K562 (cell line): Measurements from ENCODE around the gene HOXA5. TPM values are rescaled to one million over a fixed set of nuclear protein-coding genes. Genes with fewer than 3 reads are reported as not detected.

Experiments
- KDM5B ChIP-seq: fragments of 200-600 bp; sonication (generic); IDR thresholded peaks from 2 replicates; pipeline ENCODE4 v1.6.1; 2012; ENCODE audit warnings: low read depth, mild to moderate bottlenecking, moderate library complexity, low read length, control low read depth, inconsistent platforms; ENCODE audit not compliant: insufficient replicate concordance
- RCOR1 ChIP-seq, 2 experiments: IDR thresholded peaks; 2 replicates each; pipeline ENCODE4 v1.6.1; 2012; ENCODE audit warnings: low read depth in 2 of 2, low read length in 2 of 2, borderline replicate concordance in 1 of 2, improper control_type of control experiment in 1 of 2
- RFX1 ChIP-seq: fragments of 450-650 bp; IDR thresholded peaks from 2 replicates; pipeline ENCODE4 v1.6.1; 2016; ENCODE audit warnings: mild to moderate bottlenecking, moderate library complexity
- ZNF57 ChIP-seq: fragments of 450-650 bp; formaldehyde crosslinking; IDR thresholded peaks from 2 replicates; pipeline ENCODE4 v1.4.0; 2020; ENCODE audit warnings: mild to moderate bottlenecking, moderate library complexity
- polyA plus RNA-seq, 8 experiments: library from polyadenylated mRNA; depleted of rRNA in 4 of 8; stranded (reverse) in 5 of 8; unstranded in 3 of 8; fragments of >200 nt; fragmentation: Nextera tagmentation in 2 of 8; fragmentation: Illumina TruSeq in 1 of 8; extraction: Ambion mirVana in 2 of 8; extraction: Trizol in 1 of 8; gene quantifications; 2 replicates each; pipeline versions ENCODE4 v1.2.1 to v1.2.3, GENCODE V29; 2011 to 2014; ENCODE audit warnings: inconsistent platforms in 1 of 8, missing spikeins in 1 of 8
- total RNA-seq, 7 experiments: library from RNA; depleted of rRNA in 6 of 7; stranded (reverse); fragments of >200 nt in 6 of 7; fragmentation: Illumina TruSeq in 2 of 7; extraction: Trizol in 2 of 7; gene quantifications; 2 replicates each; pipeline versions ENCODE4 v1.2.1 to v1.2.3, GENCODE V29; 2011 to 2021; ENCODE audit warnings: low replicate concordance in 1 of 7
- TF ChIP-seq, protein P1 (sequence below), 2 experiments: fragments of 450-650 bp in 1 of 2; IDR thresholded peaks; 2 replicates each; pipeline ENCODE4 v1.6.1; 2011 to 2017; ENCODE audit warnings: low read depth in 2 of 2, antibody characterized with exemption in 1 of 2, borderline replicate concordance in 1 of 2, low read length in 1 of 2, mild to moderate bottlenecking in 1 of 2, mixed read lengths in 1 of 2; ENCODE audit not compliant: control insufficient read depth in 1 of 2
- TF ChIP-seq, protein P2 (sequence below), 2 experiments: fragments of 450-650 bp; IDR thresholded peaks; 2 replicates each; pipeline ENCODE4 v1.6.1; 2018; ENCODE audit warnings: mild to moderate bottlenecking in 2 of 2, low read depth in 1 of 2; ENCODE audit not compliant: partially characterized antibody in 2 of 2

Gene HOXA5
- total and polyA plus RNA-seq, 9 of the 15 experiments (the other 6 are each of a cell fraction or from before 2014, with no cell fraction given): 0.13 TPM; not detected in 8

DNA sequence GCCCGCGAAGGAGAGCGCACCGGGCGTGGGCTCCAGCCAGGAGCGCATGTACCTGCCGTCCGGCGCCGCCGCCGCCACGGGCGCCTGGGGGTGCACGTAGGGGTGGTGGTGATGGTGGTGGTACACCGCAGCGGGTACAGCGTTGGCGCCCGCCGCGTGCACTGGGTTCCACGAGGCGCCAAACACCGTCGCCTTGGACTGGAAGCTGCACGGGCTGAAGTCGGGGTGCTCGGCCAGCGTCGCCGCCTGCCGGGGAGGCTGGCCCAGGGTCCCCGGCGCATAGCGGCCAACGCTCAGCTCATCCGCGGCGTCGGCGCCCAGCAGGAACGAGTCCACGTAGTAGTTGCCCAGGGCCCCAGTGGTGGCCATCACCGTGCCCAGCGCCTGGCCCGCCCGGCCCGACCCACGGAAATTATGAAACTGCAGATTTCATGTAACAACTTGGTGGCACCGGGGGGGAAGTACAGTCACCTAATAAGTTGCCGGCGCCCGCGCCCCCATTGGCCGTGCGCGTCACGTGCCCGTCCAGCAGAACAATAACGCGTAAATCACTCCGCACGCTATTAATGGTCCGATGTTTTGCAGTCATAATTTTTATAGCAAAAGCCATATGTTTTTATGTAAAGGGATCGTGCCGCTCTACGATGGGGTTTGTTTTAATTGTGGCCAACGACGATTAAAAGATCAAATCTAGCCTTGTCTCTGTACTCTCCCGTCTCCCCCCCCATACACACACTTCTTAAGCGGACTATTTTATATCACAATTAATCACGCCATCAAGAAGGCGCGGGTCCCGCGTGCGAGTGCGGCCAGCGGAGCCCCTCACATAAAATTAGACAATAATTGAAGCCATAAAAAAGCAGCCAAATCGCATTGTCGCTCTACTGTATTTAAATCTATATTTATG, 21.9 kb upstream of the HOXA5 start, which contains the start of gene HOXA9 (continued):
- TF ChIP-seq, protein P1, sequence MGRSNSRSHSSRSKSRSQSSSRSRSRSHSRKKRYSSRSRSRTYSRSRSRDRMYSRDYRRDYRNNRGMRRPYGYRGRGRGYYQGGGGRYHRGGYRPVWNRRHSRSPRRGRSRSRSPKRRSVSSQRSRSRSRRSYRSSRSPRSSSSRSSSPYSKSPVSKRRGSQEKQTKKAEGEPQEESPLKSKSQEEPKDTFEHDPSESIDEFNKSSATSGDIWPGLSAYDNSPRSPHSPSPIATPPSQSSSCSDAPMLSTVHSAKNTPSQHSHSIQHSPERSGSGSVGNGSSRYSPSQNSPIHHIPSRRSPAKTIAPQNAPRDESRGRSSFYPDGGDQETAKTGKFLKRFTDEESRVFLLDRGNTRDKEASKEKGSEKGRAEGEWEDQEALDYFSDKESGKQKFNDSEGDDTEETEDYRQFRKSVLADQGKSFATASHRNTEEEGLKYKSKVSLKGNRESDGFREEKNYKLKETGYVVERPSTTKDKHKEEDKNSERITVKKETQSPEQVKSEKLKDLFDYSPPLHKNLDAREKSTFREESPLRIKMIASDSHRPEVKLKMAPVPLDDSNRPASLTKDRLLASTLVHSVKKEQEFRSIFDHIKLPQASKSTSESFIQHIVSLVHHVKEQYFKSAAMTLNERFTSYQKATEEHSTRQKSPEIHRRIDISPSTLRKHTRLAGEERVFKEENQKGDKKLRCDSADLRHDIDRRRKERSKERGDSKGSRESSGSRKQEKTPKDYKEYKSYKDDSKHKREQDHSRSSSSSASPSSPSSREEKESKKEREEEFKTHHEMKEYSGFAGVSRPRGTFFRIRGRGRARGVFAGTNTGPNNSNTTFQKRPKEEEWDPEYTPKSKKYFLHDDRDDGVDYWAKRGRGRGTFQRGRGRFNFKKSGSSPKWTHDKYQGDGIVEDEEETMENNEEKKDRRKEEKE (IDR thresholded peaks at IDR 0.05; ENCODE audit: borderline replicate concordance in 1 of 2, control insufficient read depth in 1 of 2, low read depth in 2 of 2, low read length in 1 of 2): no peak
- TF ChIP-seq RCOR1 (IDR thresholded peaks at IDR 0.05; ENCODE audit: borderline replicate concordance in 1 of 2, low read depth in 2 of 2, low read length in 2 of 2) (no peak), RFX1 (no peak), ZNF57 (CRISPR knock-in tag) (no peak), KDM5B (no peak)
- TF ChIP-seq, protein P2, sequence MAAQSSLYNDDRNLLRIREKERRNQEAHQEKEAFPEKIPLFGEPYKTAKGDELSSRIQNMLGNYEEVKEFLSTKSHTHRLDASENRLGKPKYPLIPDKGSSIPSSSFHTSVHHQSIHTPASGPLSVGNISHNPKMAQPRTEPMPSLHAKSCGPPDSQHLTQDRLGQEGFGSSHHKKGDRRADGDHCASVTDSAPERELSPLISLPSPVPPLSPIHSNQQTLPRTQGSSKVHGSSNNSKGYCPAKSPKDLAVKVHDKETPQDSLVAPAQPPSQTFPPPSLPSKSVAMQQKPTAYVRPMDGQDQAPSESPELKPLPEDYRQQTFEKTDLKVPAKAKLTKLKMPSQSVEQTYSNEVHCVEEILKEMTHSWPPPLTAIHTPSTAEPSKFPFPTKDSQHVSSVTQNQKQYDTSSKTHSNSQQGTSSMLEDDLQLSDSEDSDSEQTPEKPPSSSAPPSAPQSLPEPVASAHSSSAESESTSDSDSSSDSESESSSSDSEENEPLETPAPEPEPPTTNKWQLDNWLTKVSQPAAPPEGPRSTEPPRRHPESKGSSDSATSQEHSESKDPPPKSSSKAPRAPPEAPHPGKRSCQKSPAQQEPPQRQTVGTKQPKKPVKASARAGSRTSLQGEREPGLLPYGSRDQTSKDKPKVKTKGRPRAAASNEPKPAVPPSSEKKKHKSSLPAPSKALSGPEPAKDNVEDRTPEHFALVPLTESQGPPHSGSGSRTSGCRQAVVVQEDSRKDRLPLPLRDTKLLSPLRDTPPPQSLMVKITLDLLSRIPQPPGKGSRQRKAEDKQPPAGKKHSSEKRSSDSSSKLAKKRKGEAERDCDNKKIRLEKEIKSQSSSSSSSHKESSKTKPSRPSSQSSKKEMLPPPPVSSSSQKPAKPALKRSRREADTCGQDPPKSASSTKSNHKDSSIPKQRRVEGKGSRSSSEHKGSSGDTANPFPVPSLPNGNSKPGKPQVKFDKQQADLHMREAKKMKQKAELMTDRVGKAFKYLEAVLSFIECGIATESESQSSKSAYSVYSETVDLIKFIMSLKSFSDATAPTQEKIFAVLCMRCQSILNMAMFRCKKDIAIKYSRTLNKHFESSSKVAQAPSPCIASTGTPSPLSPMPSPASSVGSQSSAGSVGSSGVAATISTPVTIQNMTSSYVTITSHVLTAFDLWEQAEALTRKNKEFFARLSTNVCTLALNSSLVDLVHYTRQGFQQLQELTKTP (IDR thresholded peaks at IDR 0.05; ENCODE audit: low read depth in 1 of 2, partially characterized antibody in 2 of 2): no peak
